Measurements from ENCODE around the gene GPR160. TPM values are rescaled to one million over a fixed set of nuclear protein-coding genes. Genes with fewer than 3 reads are reported as not detected.
A peak's percentile ranks its signal among the peaks of the same experiment; 100 is the strongest.

GPR160 gene
- total and polyA plus RNA-seq, 2 of the 13 experiments (the other 11 are each of a cell fraction or from before 2014, with no cell fraction given), result 12.1 to 23.2 TPM

DNA sequence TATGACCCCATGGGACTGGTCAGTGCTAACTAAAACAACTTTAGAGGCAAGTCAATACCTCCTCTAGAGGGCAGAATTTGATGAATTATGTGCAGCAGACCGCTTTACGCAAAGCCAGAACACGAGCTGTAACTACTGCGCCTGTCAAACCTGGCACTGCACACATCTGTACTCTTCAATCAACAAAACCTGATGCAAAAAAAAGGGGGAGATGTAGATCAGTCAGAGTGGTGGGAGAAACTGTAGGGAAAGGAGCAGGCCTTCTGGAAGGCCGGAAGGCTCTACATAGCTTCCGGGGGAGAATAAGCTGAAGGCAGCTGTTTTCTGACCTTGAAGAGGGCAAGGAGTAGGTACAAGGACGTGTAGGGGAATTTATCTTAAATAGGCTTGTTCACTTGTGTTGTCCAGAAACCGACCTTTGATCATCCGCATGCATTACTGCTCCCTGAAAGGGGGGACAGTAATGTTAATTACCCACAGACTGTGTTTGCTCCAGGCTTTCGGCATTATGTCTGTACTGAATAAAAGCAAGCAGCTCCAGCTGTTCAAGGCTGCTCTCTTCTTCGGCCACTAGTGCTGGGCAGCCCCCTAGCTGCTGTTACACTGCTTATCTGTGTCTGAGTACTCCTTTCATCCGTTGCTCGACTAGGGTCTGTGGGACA is 41.0 kb downstream of the GPR160 start (continued):
- TF ChIP-seq, protein P1, sequence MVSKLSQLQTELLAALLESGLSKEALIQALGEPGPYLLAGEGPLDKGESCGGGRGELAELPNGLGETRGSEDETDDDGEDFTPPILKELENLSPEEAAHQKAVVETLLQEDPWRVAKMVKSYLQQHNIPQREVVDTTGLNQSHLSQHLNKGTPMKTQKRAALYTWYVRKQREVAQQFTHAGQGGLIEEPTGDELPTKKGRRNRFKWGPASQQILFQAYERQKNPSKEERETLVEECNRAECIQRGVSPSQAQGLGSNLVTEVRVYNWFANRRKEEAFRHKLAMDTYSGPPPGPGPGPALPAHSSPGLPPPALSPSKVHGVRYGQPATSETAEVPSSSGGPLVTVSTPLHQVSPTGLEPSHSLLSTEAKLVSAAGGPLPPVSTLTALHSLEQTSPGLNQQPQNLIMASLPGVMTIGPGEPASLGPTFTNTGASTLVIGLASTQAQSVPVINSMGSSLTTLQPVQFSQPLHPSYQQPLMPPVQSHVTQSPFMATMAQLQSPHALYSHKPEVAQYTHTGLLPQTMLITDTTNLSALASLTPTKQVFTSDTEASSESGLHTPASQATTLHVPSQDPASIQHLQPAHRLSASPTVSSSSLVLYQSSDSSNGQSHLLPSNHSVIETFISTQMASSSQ (IDR thresholded peaks at IDR 0.05; ENCODE audit: low read depth), result peak; percentile 52; the same call in 1 of the 2 replicates
- TF ChIP-seq, protein P1 (CRISPR knock-in tag; IDR thresholded peaks at IDR 0.05; ENCODE audit: borderline replicate concordance), result no peak
- no peak for TF ChIP-seq ZIK1 (CRISPR knock-in tag; IDR thresholded peaks at IDR 0.05; ENCODE audit: borderline replicate concordance, low read depth)
- no peak for TF ChIP-seq ZNF703 (CRISPR knock-in tag; IDR thresholded peaks at IDR 0.05; ENCODE audit: borderline replicate concordance)
- no peak for TF ChIP-seq ZNF75D (CRISPR knock-in tag; IDR thresholded peaks at IDR 0.05; ENCODE audit: borderline replicate concordance)
- no peak for TF ChIP-seq ATF1 (CRISPR knock-in tag; IDR thresholded peaks at IDR 0.05)
- TF ChIP-seq, protein P2, sequence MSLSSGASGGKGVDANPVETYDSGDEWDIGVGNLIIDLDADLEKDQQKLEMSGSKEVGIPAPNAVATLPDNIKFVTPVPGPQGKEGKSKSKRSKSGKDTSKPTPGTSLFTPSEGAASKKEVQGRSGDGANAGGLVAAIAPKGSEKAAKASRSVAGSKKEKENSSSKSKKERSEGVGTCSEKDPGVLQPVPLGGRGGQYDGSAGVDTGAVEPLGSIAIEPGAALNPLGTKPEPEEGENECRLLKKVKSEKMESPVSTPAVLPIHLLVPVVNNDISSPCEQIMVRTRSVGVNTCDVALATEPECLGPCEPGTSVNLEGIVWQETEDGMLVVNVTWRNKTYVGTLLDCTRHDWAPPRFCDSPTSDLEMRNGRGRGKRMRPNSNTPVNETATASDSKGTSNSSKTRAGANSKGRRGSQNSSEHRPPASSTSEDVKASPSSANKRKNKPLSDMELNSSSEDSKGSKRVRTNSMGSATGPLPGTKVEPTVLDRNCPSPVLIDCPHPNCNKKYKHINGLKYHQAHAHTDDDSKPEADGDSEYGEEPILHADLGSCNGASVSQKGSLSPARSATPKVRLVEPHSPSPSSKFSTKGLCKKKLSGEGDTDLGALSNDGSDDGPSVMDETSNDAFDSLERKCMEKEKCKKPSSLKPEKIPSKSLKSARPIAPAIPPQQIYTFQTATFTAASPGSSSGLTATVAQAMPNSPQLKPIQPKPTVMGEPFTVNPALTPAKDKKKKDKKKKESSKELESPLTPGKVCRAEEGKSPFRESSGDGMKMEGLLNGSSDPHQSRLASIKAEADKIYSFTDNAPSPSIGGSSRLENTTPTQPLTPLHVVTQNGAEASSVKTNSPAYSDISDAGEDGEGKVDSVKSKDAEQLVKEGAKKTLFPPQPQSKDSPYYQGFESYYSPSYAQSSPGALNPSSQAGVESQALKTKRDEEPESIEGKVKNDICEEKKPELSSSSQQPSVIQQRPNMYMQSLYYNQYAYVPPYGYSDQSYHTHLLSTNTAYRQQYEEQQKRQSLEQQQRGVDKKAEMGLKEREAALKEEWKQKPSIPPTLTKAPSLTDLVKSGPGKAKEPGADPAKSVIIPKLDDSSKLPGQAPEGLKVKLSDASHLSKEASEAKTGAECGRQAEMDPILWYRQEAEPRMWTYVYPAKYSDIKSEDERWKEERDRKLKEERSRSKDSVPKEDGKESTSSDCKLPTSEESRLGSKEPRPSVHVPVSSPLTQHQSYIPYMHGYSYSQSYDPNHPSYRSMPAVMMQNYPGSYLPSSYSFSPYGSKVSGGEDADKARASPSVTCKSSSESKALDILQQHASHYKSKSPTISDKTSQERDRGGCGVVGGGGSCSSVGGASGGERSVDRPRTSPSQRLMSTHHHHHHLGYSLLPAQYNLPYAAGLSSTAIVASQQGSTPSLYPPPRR (CRISPR knock-in tag; IDR thresholded peaks at IDR 0.05; ENCODE audit: borderline replicate concordance), result peak; percentile 29; the same call in 1 of the 2 replicates
- TF ChIP-seq, protein P3, sequence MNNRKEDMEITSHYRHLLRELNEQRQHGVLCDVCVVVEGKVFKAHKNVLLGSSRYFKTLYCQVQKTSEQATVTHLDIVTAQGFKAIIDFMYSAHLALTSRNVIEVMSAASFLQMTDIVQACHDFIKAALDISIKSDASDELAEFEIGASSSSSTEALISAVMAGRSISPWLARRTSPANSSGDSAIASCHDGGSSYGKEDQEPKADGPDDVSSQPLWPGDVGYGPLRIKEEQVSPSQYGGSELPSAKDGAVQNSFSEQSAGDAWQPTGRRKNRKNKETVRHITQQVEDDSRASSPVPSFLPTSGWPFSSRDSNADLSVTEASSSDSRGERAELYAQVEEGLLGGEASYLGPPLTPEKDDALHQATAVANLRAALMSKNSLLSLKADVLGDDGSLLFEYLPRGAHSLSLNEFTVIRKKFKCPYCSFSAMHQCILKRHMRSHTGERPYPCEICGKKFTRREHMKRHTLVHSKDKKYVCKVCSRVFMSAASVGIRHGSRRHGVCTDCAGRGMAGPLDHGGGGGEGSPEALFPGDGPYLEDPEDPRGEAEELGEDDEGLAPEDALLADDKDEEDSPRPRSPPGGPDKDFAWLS (CRISPR knock-in tag; IDR thresholded peaks at IDR 0.05; ENCODE audit: borderline replicate concordance), result no peak
- TF ChIP-seq, protein P4, sequence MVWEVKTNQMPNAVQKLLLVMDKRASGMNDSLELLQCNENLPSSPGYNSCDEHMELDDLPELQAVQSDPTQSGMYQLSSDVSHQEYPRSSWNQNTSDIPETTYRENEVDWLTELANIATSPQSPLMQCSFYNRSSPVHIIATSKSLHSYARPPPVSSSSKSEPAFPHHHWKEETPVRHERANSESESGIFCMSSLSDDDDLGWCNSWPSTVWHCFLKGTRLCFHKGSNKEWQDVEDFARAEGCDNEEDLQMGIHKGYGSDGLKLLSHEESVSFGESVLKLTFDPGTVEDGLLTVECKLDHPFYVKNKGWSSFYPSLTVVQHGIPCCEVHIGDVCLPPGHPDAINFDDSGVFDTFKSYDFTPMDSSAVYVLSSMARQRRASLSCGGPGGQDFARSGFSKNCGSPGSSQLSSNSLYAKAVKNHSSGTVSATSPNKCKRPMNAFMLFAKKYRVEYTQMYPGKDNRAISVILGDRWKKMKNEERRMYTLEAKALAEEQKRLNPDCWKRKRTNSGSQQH (CRISPR knock-in tag; IDR thresholded peaks at IDR 0.05; ENCODE audit: low read depth), result no peak
- no peak for TF ChIP-seq KDM6A (CRISPR knock-in tag; IDR thresholded peaks at IDR 0.05; ENCODE audit: low read depth)
- no peak for TF ChIP-seq ZNF205 (CRISPR knock-in tag; IDR thresholded peaks at IDR 0.05)
- TF ChIP-seq ZNF644 (CRISPR knock-in tag; IDR thresholded peaks at IDR 0.05; ENCODE audit: low read depth), result no peak
- TF ChIP-seq FLYWCH1 (CRISPR knock-in tag; IDR thresholded peaks at IDR 0.05), result no peak
- TF ChIP-seq, protein P5, sequence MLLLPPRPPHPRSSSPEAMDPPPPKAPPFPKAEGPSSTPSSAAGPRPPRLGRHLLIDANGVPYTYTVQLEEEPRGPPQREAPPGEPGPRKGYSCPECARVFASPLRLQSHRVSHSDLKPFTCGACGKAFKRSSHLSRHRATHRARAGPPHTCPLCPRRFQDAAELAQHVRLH (CRISPR knock-in tag; IDR thresholded peaks at IDR 0.05; ENCODE audit: borderline replicate concordance, low read depth), result peak; percentile 35; the same call in 1 of the 2 replicates
- TF ChIP-seq CREB1 (IDR thresholded peaks at IDR 0.05), result no peak
- TF ChIP-seq CREB1 (CRISPR knock-in tag; IDR thresholded peaks at IDR 0.05), result 0 out of 2 replicates have a peak, but pooled peaks have one; percentile 51
- no peak for TF ChIP-seq HHEX (CRISPR knock-in tag; IDR thresholded peaks at IDR 0.05)
- peak; percentile 70; the same call in 1 of the 2 replicates for TF ChIP-seq ETV5 (CRISPR knock-in tag; IDR thresholded peaks at IDR 0.05; ENCODE audit: borderline replicate concordance)
